Left colon (tissue), 2 donors: ENCODE measurements around the gene NEUROD4. TPM values are rescaled to one million over a fixed set of nuclear protein-coding genes. Genes with fewer than 3 reads are reported as not detected.

Experiments
- total RNA-seq, 2 donors: library from RNA; stranded (reverse); fragmentation: NEBNext Ultra II Directional; extraction: Animal tissue kit (Norgen Biotek cat#: 25700); gene quantifications; one replicate each; pipeline ENCODE4 v1.2.1, GENCODE V29; 2021
- donor health status: DM: no; HTN: no; CAD: no.
- donor health status: DM: yes; HTN: yes; CAD: no.

The NEUROD4 gene
- total RNA-seq, 2 donors from 2014 or later = not detected

Other genes with a start within 250 kb of the NEUROD4 start
- gene MUCL1, start 165.5 kb upstream of the NEUROD4 start, total RNA-seq = not detected
- gene TESPA1, start 35.2 kb upstream of the NEUROD4 start, total RNA-seq = 1 to 10 TPM in 1 of 2 donors, under 1 TPM in 1; 0.55 to 1.8 TPM
- gene OR9K2, start 106.4 kb downstream of the NEUROD4 start, total RNA-seq = not detected
- not detected for gene OR10A7, start 201.1 kb downstream of the NEUROD4 start, total RNA-seq
- not detected for gene OR6C74, start 224.6 kb downstream of the NEUROD4 start, total RNA-seq